Lung (tissue), 12 donors: ENCODE data around the gene PLEKHA6. TPM values are rescaled to one million over a fixed set of nuclear protein-coding genes. Genes with fewer than 3 reads are reported as not detected.
A peak's percentile ranks its signal among the peaks of the same experiment; 100 is the strongest.

Experiments
- ATAC-seq: fragments of 200-7000 bp; cut with Tn5 transposase; one replicate; pipeline ENCODE4 v1.9.1; 2020; ENCODE audit warnings: moderate number of reproducible peaks; ENCODE audit not compliant: insufficient read depth, low FRiP score
- DNase-seq, 3 donors: peaks; one replicate each; pipeline ENCODE4 v3.0.0-alpha.2; 2013 to 2017
- H3K27ac ChIP-seq, 2 donors: one replicate each; pipeline ENCODE4 v1.5.1; 2013; ENCODE audit warnings: mild to moderate bottlenecking in 2 of 2, moderate library complexity in 2 of 2, control low read depth in 1 of 2, inconsistent platforms in 1 of 2, low read depth in 1 of 2, low read length in 1 of 2
- H3K27me3 ChIP-seq, 3 donors: one replicate each; pipeline ENCODE4 v1.5.1; 2013; ENCODE audit warnings: low read length in 2 of 3; ENCODE audit not compliant: control insufficient read depth in 3 of 3, insufficient read depth in 3 of 3
- H3K36me3 ChIP-seq, 4 donors: one replicate each; pipeline ENCODE4 v1.5.1; 2013; ENCODE audit warnings: low read length in 4 of 4, mild to moderate bottlenecking in 1 of 4, moderate library complexity in 1 of 4; ENCODE audit not compliant: control insufficient read depth in 4 of 4, insufficient read depth in 4 of 4
- H3K4me1 ChIP-seq, 5 donors: one replicate each; pipeline ENCODE4 v1.5.1; 2013; ENCODE audit warnings: low read length in 5 of 5, mild to moderate bottlenecking in 2 of 5, moderate library complexity in 1 of 5; ENCODE audit not compliant: control insufficient read depth in 5 of 5, insufficient read depth in 5 of 5
- H3K4me3 ChIP-seq: one replicate; pipeline ENCODE4 v1.5.1; 2013; ENCODE audit warnings: mild to moderate bottlenecking, control low read depth, moderate library complexity
- H3K9ac ChIP-seq, 2 donors: one replicate each; pipeline ENCODE4 v1.5.1; 2013; ENCODE audit warnings: low read length in 2 of 2, control low read depth in 1 of 2; ENCODE audit not compliant: insufficient read depth in 1 of 2
- H3K9me3 ChIP-seq, 4 donors: one replicate each; pipeline ENCODE4 v1.5.1; 2013; ENCODE audit warnings: low read length in 3 of 4, mild to moderate bottlenecking in 1 of 4, moderate library complexity in 1 of 4; ENCODE audit not compliant: control insufficient read depth in 4 of 4, insufficient read depth in 3 of 4
- CTCF ChIP-seq: IDR thresholded peaks from 2 replicates; pipeline ENCODE4 v1.5.1; 2012; ENCODE audit warnings: mild to moderate bottlenecking; ENCODE audit errors: control extremely low read depth, extremely low read depth
- WGBS, 2 donors: extraction: QIAGEN DNeasy Blood & Tissue Kit; methylation state at CpG; one replicate each; pipeline ENCODE4 v1.1.7; 2013; 5-methylcytosine and 5-hydroxymethylcytosine counted together
- polyA plus RNA-seq, 2 donors: library from polyadenylated mRNA; stranded (reverse); fragments of 200-250 nt; gene quantifications; one replicate each; pipeline ENCODE4 v1.2.1, GENCODE V29; 2013
- total RNA-seq, 2 donors: library from RNA; depleted of rRNA in 1 of 2; stranded (reverse); fragments of >200 nt in 1 of 2; gene quantifications; one replicate each; pipeline ENCODE4 v1.2.1, GENCODE V29; 2014 to 2021
- donor health status: control.
- donor health status: control.
- donor health status: Bipolar disorder and iron deficiency.
- donor health status: healthy.
- donor health status: DM: yes; HTN: yes; CAD: no.

The PLEKHA6 gene
- total and polyA plus RNA-seq, 4 donors: 0.88 to 10.5 (median 3.3) TPM

GRCh38 chr1:204263254-204263910, 96.3 kb downstream of the PLEKHA6 start:
- H3K36me3 ChIP-seq: no peaks in the 10 kb centered on the region
- TF ChIP-seq CTCF: no peak
- H3K4me3 ChIP-seq: no peak overlapping the region
- peak overlapping the region in 1 of 2 donors; percentile 5 for H3K9ac ChIP-seq
- no peaks in the 10 kb centered on the region for H3K27me3 ChIP-seq
- H3K9me3 ChIP-seq: no peaks in the 10 kb centered on the region
- DNase-seq: peak in 2 of 3 donors; percentile 29 to 44
- WGBS, 2 donors: 67 to 81% methylated on average over 12 to 13 of the region's 13 CpGs
- peaks cover 0 to 16% (median 7%) of the 10 kb centered on the region in 5 donors for H3K4me1 ChIP-seq
- ATAC-seq: no peak
- no peak overlapping the region for H3K27ac ChIP-seq

GRCh38 chr1:204262506-204263253, 97.0 kb downstream of the PLEKHA6 start:
- 86 to 93% methylated on average over 13 of the region's 13 CpGs for WGBS, 2 donors
- peaks cover 0 to 16% (median 7%) of the 10 kb centered on the region in 5 donors for H3K4me1 ChIP-seq
- H3K27ac ChIP-seq: no peak overlapping the region

GRCh38 chr1:204261746-204262505, 97.8 kb downstream of the PLEKHA6 start:
- H3K9ac ChIP-seq: no peak overlapping the region
- WGBS, 2 donors: 80 to 89% methylated on average over 13 of the region's 13 CpGs
- ATAC-seq (no peak), DNase-seq (no peak)
- no peak overlapping the region for H3K27ac ChIP-seq
- no peak for TF ChIP-seq CTCF
- H3K4me3 ChIP-seq: no peak overlapping the region
- H3K4me1 ChIP-seq: peaks cover 0 to 13% (median 7%) of the 10 kb centered on the region in 5 donors
- no peaks in the 10 kb centered on the region for H3K27me3 ChIP-seq
- H3K36me3 ChIP-seq: no peaks in the 10 kb centered on the region
- no peaks in the 10 kb centered on the region for H3K9me3 ChIP-seq

More at GRCh38 chr1:204262506-204263253, 97.0 kb downstream of the PLEKHA6 start:
- no peaks in the 10 kb centered on the region for H3K27me3 ChIP-seq
- no peak for TF ChIP-seq CTCF
- H3K9me3 ChIP-seq: no peaks in the 10 kb centered on the region
- H3K9ac ChIP-seq: no peak overlapping the region
- no peak overlapping the region for H3K4me3 ChIP-seq
- DNase-seq (no peak), ATAC-seq (no peak)
- H3K36me3 ChIP-seq: no peaks in the 10 kb centered on the region
